K562 (cell line): Measurements from ENCODE around the gene ZNF407. TPM values are rescaled to one million over a fixed set of nuclear protein-coding genes. Genes with fewer than 3 reads are reported as not detected.

Experiments used
- ATAC-seq: fragments of 200-7000 bp; cut with Tn5 transposase; 3 replicates; pipeline ENCODE4 v1.9.1; 2020; ENCODE audit warnings: moderate library complexity
- BruUV-seq: library from RNA; stranded (reverse); fragments of 400-500 nt; replicated peaks from 2 replicates; lab custom pipeline; 2021; lab: Mats Ljungman, UMichigan
- CTCF ChIA-PET: fragments of 300-600 bp; formaldehyde crosslinking; extraction: SDS; loops from one replicate; lab custom pipeline; 2021; ENCODE audit warnings: low intra/inter-chr PET ratio; lab: Yijun Ruan, JAX
- POLR2A ChIA-PET: fragments of 300-600, 350-650 bp; sonication (Branson Sonifier 250); formaldehyde crosslinking; extraction: SDS; loops from one replicate; lab custom pipeline; 2021; ENCODE audit warnings: antibody characterized with exemption, inconsistent platforms; lab: Yijun Ruan, JAX
- DNase-seq, 4 experiments: peaks; one replicate each; pipeline versions ENCODE4 v3.0.0 to v3.0.0-alpha.2; 2011 to 2018; ENCODE audit warnings: low spot score in 3 of 4, mixed read lengths in 3 of 4; ENCODE audit errors: extremely low read depth in 1 of 4
- FAIRE-seq: peaks from 2 replicates; lab custom pipeline; 2011; peaks lifted over from hg19 to GRCh38; lab: Jason Lieb, UNC
- H2AFZ ChIP-seq: 2 replicates; pipeline ENCODE4 v1.6.0; 2011; ENCODE audit warnings: low read depth, low read length, control low read depth, inconsistent platforms
- H3K27ac ChIP-seq: fragments of 200-600 bp; 3 replicates; pipeline ENCODE4 v1.8.0; 2011; ENCODE audit warnings: low read depth, mild to moderate bottlenecking, control low read depth, inconsistent platforms, low read length, moderate library complexity, mixed read lengths; ENCODE audit errors: extremely low read depth
- H3K27me3 ChIP-seq, 2 experiments: fragments of 300-600 bp in 1 of 2; 2 replicates in 1 of 2; 3 replicates in 1 of 2; pipeline versions ENCODE4 v1.6.0 to v1.8.0; 2011; ENCODE audit warnings: inconsistent platforms in 2 of 2, low read length in 2 of 2, mild to moderate bottlenecking in 1 of 2, mixed read lengths in 1 of 2, moderate library complexity in 1 of 2; ENCODE audit not compliant: control insufficient read depth in 2 of 2, insufficient read depth in 2 of 2
- H3K36me3 ChIP-seq: fragments of 300-600 bp; 3 replicates; pipeline ENCODE4 v1.8.0; 2011; ENCODE audit warnings: mild to moderate bottlenecking, low read length, inconsistent platforms; ENCODE audit not compliant: control insufficient read depth, insufficient read depth
- H3K4me1 ChIP-seq, 2 experiments: fragments of 200-600 bp in 1 of 2; replicated peaks in 1 of 2; 2 replicates in 1 of 2; 3 replicates in 1 of 2; pipeline versions ENCODE4 v1.5.1 to v1.8.0; 2011; ENCODE audit warnings: inconsistent platforms in 2 of 2, low read length in 2 of 2, mild to moderate bottlenecking in 1 of 2, mixed read lengths in 1 of 2, moderate library complexity in 1 of 2; ENCODE audit not compliant: control insufficient read depth in 2 of 2, insufficient read depth in 2 of 2
- H3K4me2 ChIP-seq: 2 replicates; pipeline ENCODE4 v1.6.1; 2011; ENCODE audit warnings: low read length, control low read depth, inconsistent platforms, mixed read lengths; ENCODE audit not compliant: insufficient read depth
- H3K4me3 ChIP-seq: fragments of 200-600 bp; sonication (generic), shearing (Covaris generic); 2 replicates; pipeline ENCODE4 v1.5.1; 2016; ENCODE audit warnings: control low read depth, inconsistent platforms
- H3K79me2 ChIP-seq: fragments of 200-600 bp; 3 replicates; pipeline ENCODE4 v1.8.0; 2011; ENCODE audit warnings: low read length, inconsistent platforms; ENCODE audit not compliant: control insufficient read depth, insufficient read depth
- H3K9ac ChIP-seq, 2 experiments: 2 replicates each; pipeline versions ENCODE4 v1.6.0 to v1.6.1; 2011; ENCODE audit warnings: low read depth in 2 of 2, low read length in 2 of 2, control low read depth in 1 of 2, inconsistent platforms in 1 of 2, mild to moderate bottlenecking in 1 of 2, mixed read lengths in 1 of 2; ENCODE audit not compliant: insufficient read depth in 1 of 2
- H3K9me1 ChIP-seq: one replicate; pipeline ENCODE4 v1.6.0; 2011; ENCODE audit warnings: inconsistent platforms, mild to moderate bottlenecking, low read length, moderate library complexity; ENCODE audit not compliant: control insufficient read depth, insufficient read depth
- H3K9me3 ChIP-seq: replicated peaks from 2 replicates; pipeline ENCODE4 v1.5.1; 2011; ENCODE audit warnings: low read depth, low read length, inconsistent platforms; ENCODE audit not compliant: control insufficient read depth, insufficient read depth
- H4K20me1 ChIP-seq: replicated peaks from 2 replicates; pipeline ENCODE4 v1.6.1; 2011; ENCODE audit warnings: low read length, inconsistent platforms, mixed read lengths; ENCODE audit not compliant: control insufficient read depth, insufficient read depth
- HDAC2 ChIP-seq: fragments of 450-650 bp; IDR thresholded peaks from 2 replicates; pipeline ENCODE4 v1.6.1; 2016; ENCODE audit warnings: mild to moderate bottlenecking
- HMBOX1 ChIP-seq: sonication (generic); IDR thresholded peaks from 2 replicates; pipeline ENCODE4 v1.6.1; 2016
- NR4A1 ChIP-seq, 2 experiments: fragments of 250-450 bp in 1 of 2; fragments of 450-650 bp in 1 of 2; sonication (Bioruptor Pico) in 1 of 2; IDR thresholded peaks; 2 replicates each; pipeline versions ENCODE4 v1.4.0 to v1.6.1; 2016 to 2020; ENCODE audit warnings: mild to moderate bottlenecking in 2 of 2, missing compliant biosample characterization in 1 of 2, missing genetic modification characterization in 1 of 2, moderate library complexity in 1 of 2
- SMARCC2 ChIP-seq: fragments of 450-650 bp; IDR thresholded peaks from 2 replicates; pipeline ENCODE4 v1.6.1; 2017; ENCODE audit warnings: antibody characterized with exemption, moderate library complexity, mild to moderate bottlenecking, low read depth
- ZNF174 ChIP-seq: fragments of 250-450 bp; sonication (Bioruptor Pico); IDR thresholded peaks from 2 replicates; pipeline ENCODE4 v1.4.0; 2020; ENCODE audit warnings: mild to moderate bottlenecking
- ZNF274 ChIP-seq: IDR thresholded peaks from 2 replicates; pipeline ENCODE4 v1.6.1; 2011; ENCODE audit warnings: low read depth, mild to moderate bottlenecking, low read length, moderate library complexity, borderline replicate concordance
- ZNF347 ChIP-seq: fragments of 450-650 bp; formaldehyde crosslinking; IDR thresholded peaks from 2 replicates; pipeline ENCODE4 v1.4.0; 2020; ENCODE audit warnings: low read depth, mild to moderate bottlenecking, moderate library complexity
- ZNF518B ChIP-seq: fragments of 250-450 bp; sonication (Bioruptor Pico); IDR thresholded peaks from 2 replicates; pipeline ENCODE4 v1.5.0; 2021; ENCODE audit warnings: mild to moderate bottlenecking, moderate library complexity
- WGBS: fragments of 100-300 bp; shearing (Covaris generic); methylation state at CpG from one replicate; pipeline ENCODE4 v1.1.6; 2016; ENCODE audit warnings: low coverage, mixed read lengths; ENCODE audit not compliant: insufficient coverage; ENCODE audit errors: missing lambda C conversion rate; 5-methylcytosine and 5-hydroxymethylcytosine counted together
- in situ Hi-C: fragments of 300-500 bp; cut with MboI; formaldehyde crosslinking; loops from 4 replicates; pipeline ENCODE4 v1.15.0; 2018; ENCODE audit warnings: inconsistent platforms, mixed read lengths
- intact Hi-C: fragments of 100-400 bp; cut with micrococcal nuclease; formaldehyde crosslinking; loops from 2 replicates; pipeline ENCODE4 v1.14.2; 2022
- polyA plus RNA-seq, 8 experiments: library from polyadenylated mRNA; depleted of rRNA in 4 of 8; stranded (reverse) in 5 of 8; unstranded in 3 of 8; fragments of >200 nt; fragmentation: Nextera tagmentation in 2 of 8; fragmentation: Illumina TruSeq in 1 of 8; extraction: Ambion mirVana in 2 of 8; extraction: Trizol in 1 of 8; gene quantifications; 2 replicates each; pipeline versions ENCODE4 v1.2.1 to v1.2.3, GENCODE V29; 2011 to 2014; ENCODE audit warnings: inconsistent platforms in 1 of 8, missing spikeins in 1 of 8
- total RNA-seq, 7 experiments: library from RNA; depleted of rRNA in 6 of 7; stranded (reverse); fragments of >200 nt in 6 of 7; fragmentation: Illumina TruSeq in 2 of 7; extraction: Trizol in 2 of 7; gene quantifications; 2 replicates each; pipeline versions ENCODE4 v1.2.1 to v1.2.3, GENCODE V29; 2011 to 2021; ENCODE audit warnings: low replicate concordance in 1 of 7
- TF ChIP-seq, protein P1 (sequence below), 3 experiments: IDR thresholded peaks in 2 of 3; conservative IDR thresholded peaks in 1 of 3; 2 replicates each; pipeline ENCODE4 v1.5.1; 2011 to 2012; ENCODE audit warnings: low read length in 3 of 3, mild to moderate bottlenecking in 3 of 3, control low read depth in 2 of 3, improper control_type of control experiment in 1 of 3, inconsistent platforms in 1 of 3, low read depth in 1 of 3, mixed read lengths in 1 of 3, moderate library complexity in 1 of 3; ENCODE audit not compliant: insufficient read depth in 2 of 3

ZNF407 gene
- total and polyA plus RNA-seq, 9 of the 15 experiments (the other 6 are each of a cell fraction or from before 2014, with no cell fraction given), result 0.21 to 5.4 (median 2.3) TPM

- intact Hi-C loops (no loop called here), in situ Hi-C loops (no loop called here)
- H3K4me3 ChIP-seq, result no peak overlapping the region
- WGBS, result 0% methylated on average over 7 of the region's 7 CpGs
- H3K79me2 ChIP-seq, result no peaks in the 10 kb centered on the region
- H2AFZ ChIP-seq, result no peak overlapping the region
- CTCF ChIA-PET, result no interaction called here
- no peak overlapping the region for H3K4me2 ChIP-seq
- H3K9me3 ChIP-seq, result no peaks in the 10 kb centered on the region
- H3K27me3 ChIP-seq, result peaks cover 0 to 9% of the 10 kb centered on the region in 2 experiments; a peak in 1 of 5 replicates
- no peaks in the 10 kb centered on the region for H4K20me1 ChIP-seq
- ATAC-seq (no peak), FAIRE-seq (no peak), DNase-seq (no peak)
- no peaks in the 10 kb centered on the region for H3K36me3 ChIP-seq
- no peak overlapping the region for H3K27ac ChIP-seq
- BruUV-seq, result no TSS peak
- POLR2A ChIA-PET, result no interaction called here
- no peak for TF ChIP-seq SMARCC2
- TF ChIP-seq, protein P1, sequence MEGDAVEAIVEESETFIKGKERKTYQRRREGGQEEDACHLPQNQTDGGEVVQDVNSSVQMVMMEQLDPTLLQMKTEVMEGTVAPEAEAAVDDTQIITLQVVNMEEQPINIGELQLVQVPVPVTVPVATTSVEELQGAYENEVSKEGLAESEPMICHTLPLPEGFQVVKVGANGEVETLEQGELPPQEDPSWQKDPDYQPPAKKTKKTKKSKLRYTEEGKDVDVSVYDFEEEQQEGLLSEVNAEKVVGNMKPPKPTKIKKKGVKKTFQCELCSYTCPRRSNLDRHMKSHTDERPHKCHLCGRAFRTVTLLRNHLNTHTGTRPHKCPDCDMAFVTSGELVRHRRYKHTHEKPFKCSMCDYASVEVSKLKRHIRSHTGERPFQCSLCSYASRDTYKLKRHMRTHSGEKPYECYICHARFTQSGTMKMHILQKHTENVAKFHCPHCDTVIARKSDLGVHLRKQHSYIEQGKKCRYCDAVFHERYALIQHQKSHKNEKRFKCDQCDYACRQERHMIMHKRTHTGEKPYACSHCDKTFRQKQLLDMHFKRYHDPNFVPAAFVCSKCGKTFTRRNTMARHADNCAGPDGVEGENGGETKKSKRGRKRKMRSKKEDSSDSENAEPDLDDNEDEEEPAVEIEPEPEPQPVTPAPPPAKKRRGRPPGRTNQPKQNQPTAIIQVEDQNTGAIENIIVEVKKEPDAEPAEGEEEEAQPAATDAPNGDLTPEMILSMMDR (IDR thresholded peaks at IDR 0.05 in 2 of 3, conservative IDR thresholded peaks at IDR 0.05 in 1 of 3; ENCODE audit: insufficient read depth in 2 of 3, low read depth in 1 of 3, low read length in 3 of 3), result peak in 2 of 3 experiments; percentile 3 to 34; a peak in 1 of 6 replicates
- no peaks in the 10 kb centered on the region; a peak in 1 of 5 replicates for H3K4me1 ChIP-seq
- H3K9me1 ChIP-seq, result no peaks in the 10 kb centered on the region
- no peak overlapping the region for H3K9ac ChIP-seq
Measured at GRCh38 chr18:74567822-74568221, 29.8 kb upstream of the ZNF407 start.

- POLR2A ChIA-PET, result no interaction called here
- no peaks in the 10 kb centered on the region for H3K9me3 ChIP-seq
- no peak for TF ChIP-seq ZNF174 (CRISPR knock-in tag)
- TF ChIP-seq ZNF518B (CRISPR knock-in tag), result no peak
- no peak for TF ChIP-seq ZNF347
- TF ChIP-seq HMBOX1, result no peak
- TF ChIP-seq HDAC2, result no peak
- no peak for TF ChIP-seq NR4A1 (CRISPR knock-in tag; IDR thresholded peaks at IDR 0.05)
- no peak for TF ChIP-seq NR4A1 (tag; IDR thresholded peaks at IDR 0.05)
- no peak for TF ChIP-seq ZNF274
Measured at GRCh38 chr18:74569401-74569800, 28.3 kb upstream of the ZNF407 start.

More at GRCh38 chr18:74569401-74569800, 28.3 kb upstream of the ZNF407 start:
- no TSS peak for BruUV-seq
- H3K4me2 ChIP-seq, result no peak overlapping the region
- no peak overlapping the region for H2AFZ ChIP-seq
- H3K27ac ChIP-seq, result no peak overlapping the region
- no peak for ATAC-seq
- CTCF ChIA-PET, result no interaction called here
- H4K20me1 ChIP-seq, result no peaks in the 10 kb centered on the region
- H3K4me1 ChIP-seq, result no peaks in the 10 kb centered on the region; a peak in 1 of 5 replicates
- FAIRE-seq, result no peak
- no peak overlapping the region for H3K9ac ChIP-seq
- in situ Hi-C loops, result no loop called here
- intact Hi-C loops, result no loop called here
- no peak overlapping the region for H3K4me3 ChIP-seq
- 0% methylated on average over 3 of the region's 4 CpGs for WGBS
- DNase-seq, result no peak
- no peaks in the 10 kb centered on the region for H3K79me2 ChIP-seq
- no peaks in the 10 kb centered on the region for H3K9me1 ChIP-seq
- no peaks in the 10 kb centered on the region for H3K36me3 ChIP-seq
- peaks cover 0 to 13% of the 10 kb centered on the region in 2 experiments; a peak in 2 of 5 replicates for H3K27me3 ChIP-seq
